H9 (cell line): ENCODE data around the gene ATF7. TPM values are rescaled to one million over a fixed set of nuclear protein-coding genes. Genes with fewer than 3 reads are reported as not detected.

ENCODE experiments used
- DNase-seq: peaks from one replicate; pipeline ENCODE4 v3.0.0-alpha.2; 2017
- H2AFZ ChIP-seq: one replicate; pipeline ENCODE4 v1.6.1; 2013; ENCODE audit warnings: mild to moderate bottlenecking, low read length, control low read depth, moderate library complexity
- H2AK5ac ChIP-seq: 2 replicates; pipeline ENCODE4 v1.6.1; 2013; ENCODE audit warnings: low read length, control low read depth, mixed read lengths; ENCODE audit not compliant: insufficient read length
- H2BK120ac ChIP-seq: one replicate; pipeline ENCODE4 v1.6.1; 2013; ENCODE audit warnings: low read depth, mild to moderate bottlenecking, low read length, control low read depth, inconsistent platforms; ENCODE audit not compliant: poor library complexity, severe bottlenecking
- H2BK12ac ChIP-seq: 2 replicates; pipeline ENCODE4 v1.6.1; 2013; ENCODE audit warnings: low read length, control low read depth, mixed read lengths, low read depth; ENCODE audit not compliant: insufficient read length
- H2BK15ac ChIP-seq: 2 replicates; pipeline ENCODE4 v1.6.1; 2013; ENCODE audit warnings: low read depth, low read length, control low read depth
- H2BK20ac ChIP-seq: one replicate; pipeline ENCODE4 v1.6.1; 2013; ENCODE audit warnings: low read depth, mild to moderate bottlenecking, low read length, control low read depth, inconsistent platforms; ENCODE audit not compliant: poor library complexity, severe bottlenecking
- H2BK5ac ChIP-seq: 2 replicates; pipeline ENCODE4 v1.6.1; 2013; ENCODE audit warnings: low read length, control low read depth, mixed read lengths; ENCODE audit not compliant: insufficient read length
- H3K14ac ChIP-seq: 2 replicates; pipeline ENCODE4 v1.6.1; 2013; ENCODE audit warnings: low read length, control low read depth; ENCODE audit not compliant: insufficient read depth
- H3K18ac ChIP-seq: 2 replicates; pipeline ENCODE4 v1.6.1; 2013; ENCODE audit warnings: low read depth, mild to moderate bottlenecking, mixed read lengths, low read length, control low read depth; ENCODE audit not compliant: insufficient read length
- H3K23ac ChIP-seq: 2 replicates; pipeline ENCODE4 v1.6.1; 2013; ENCODE audit warnings: low read length, control low read depth, mixed read lengths, low read depth; ENCODE audit not compliant: insufficient read length
- H3K23me2 ChIP-seq: 2 replicates; pipeline ENCODE4 v1.6.1; 2013; ENCODE audit warnings: low read depth, mild to moderate bottlenecking, mixed read lengths, low read length, control low read depth; ENCODE audit not compliant: insufficient read length, poor library complexity, severe bottlenecking
- H3K27ac ChIP-seq: 2 replicates; pipeline ENCODE4 v1.5.1; 2013; ENCODE audit warnings: low read length, control low read depth, mixed read lengths, low read depth; ENCODE audit not compliant: insufficient read length
- H3K27me3 ChIP-seq: 2 replicates; pipeline ENCODE4 v1.6.1; 2013; ENCODE audit warnings: low read length, control low read depth, inconsistent platforms; ENCODE audit not compliant: insufficient read depth
- H3K4ac ChIP-seq: 2 replicates; pipeline ENCODE4 v1.6.1; 2013; ENCODE audit warnings: low read depth, mild to moderate bottlenecking, control low read depth, inconsistent platforms, low read length, moderate library complexity
- H3K4me1 ChIP-seq: 2 replicates; pipeline ENCODE4 v1.6.1; 2013; ENCODE audit warnings: low read length, control low read depth, inconsistent platforms; ENCODE audit not compliant: insufficient read depth
- H3K4me2 ChIP-seq: 2 replicates; pipeline ENCODE4 v1.6.1; 2013; ENCODE audit warnings: low read length, control low read depth, mixed read lengths; ENCODE audit not compliant: insufficient read length, insufficient read depth
- H3K56ac ChIP-seq: 2 replicates; pipeline ENCODE4 v1.6.1; 2013; ENCODE audit warnings: low read depth, mild to moderate bottlenecking, mixed read lengths, low read length, control low read depth; ENCODE audit not compliant: insufficient read length
- H3K79me1 ChIP-seq: 2 replicates; pipeline ENCODE4 v1.6.1; 2013; ENCODE audit warnings: low read depth, mild to moderate bottlenecking, moderate library complexity, low read length, control low read depth, inconsistent platforms; ENCODE audit not compliant: insufficient read depth, poor library complexity, severe bottlenecking
- H3K79me2 ChIP-seq: 2 replicates; pipeline ENCODE4 v1.6.1; 2013; ENCODE audit warnings: low read length, control low read depth, inconsistent platforms; ENCODE audit not compliant: insufficient read depth
- H3K9ac ChIP-seq: 2 replicates; pipeline ENCODE4 v1.6.1; 2013; ENCODE audit warnings: low read length, control low read depth, mixed read lengths; ENCODE audit not compliant: insufficient read length; ENCODE audit errors: extremely low read depth
- H3K9me3 ChIP-seq: one replicate; pipeline ENCODE4 v1.6.1; 2013; ENCODE audit warnings: low read depth, low read length, inconsistent platforms; ENCODE audit not compliant: control insufficient read depth
- H3T11ph ChIP-seq: one replicate; pipeline ENCODE4 v1.6.1; 2013; ENCODE audit warnings: mild to moderate bottlenecking, low read length, control low read depth, inconsistent platforms
- H4K20me1 ChIP-seq: one replicate; pipeline ENCODE4 v1.6.1; 2013; ENCODE audit not compliant: control insufficient read depth, insufficient read length, insufficient read depth
- H4K5ac ChIP-seq: 2 replicates; pipeline ENCODE4 v1.6.1; 2013; ENCODE audit warnings: low read depth, mild to moderate bottlenecking, mixed read lengths, low read length, control low read depth; ENCODE audit not compliant: insufficient read length
- H4K8ac ChIP-seq: replicated peaks from 2 replicates; pipeline ENCODE4 v1.6.1; 2013; ENCODE audit warnings: low read length, control low read depth, mixed read lengths, low read depth; ENCODE audit not compliant: insufficient read length
- H4K91ac ChIP-seq: 2 replicates; pipeline ENCODE4 v1.6.1; 2013; ENCODE audit warnings: low read depth, mild to moderate bottlenecking, moderate library complexity, mixed read lengths, low read length, control low read depth; ENCODE audit not compliant: insufficient read length
- H3K27ac Mint-ChIP-seq, 3 experiments: 2 replicates in 2 of 3; 3 replicates in 1 of 3; pipeline ENCODE4 v1.8.0; 2020 to 2021; ENCODE audit warnings: mixed read lengths in 3 of 3, mild to moderate bottlenecking in 1 of 3, moderate library complexity in 1 of 3
- H3K27me3 Mint-ChIP-seq: 2 replicates; pipeline ENCODE4 v1.8.0; 2021; ENCODE audit warnings: low read depth, mild to moderate bottlenecking, moderate library complexity, mixed read lengths
- H3K36me3 Mint-ChIP-seq, 3 experiments: 2 replicates in 2 of 3; 3 replicates in 1 of 3; pipeline ENCODE4 v1.8.0; 2020 to 2021; ENCODE audit warnings: low read depth in 3 of 3, mixed read lengths in 3 of 3; ENCODE audit not compliant: insufficient read depth in 1 of 3
- H3K4me1 Mint-ChIP-seq, 2 experiments: 2 replicates each; pipeline ENCODE4 v1.8.0; 2020; ENCODE audit warnings: mixed read lengths in 2 of 2
- H3K4me3 Mint-ChIP-seq, 2 experiments: 2 replicates in 1 of 2; 3 replicates in 1 of 2; pipeline ENCODE4 v1.8.0; 2020 to 2021; ENCODE audit warnings: mild to moderate bottlenecking in 2 of 2, mixed read lengths in 2 of 2, moderate library complexity in 1 of 2
- H3K9me3 Mint-ChIP-seq, 2 experiments: 2 replicates in 1 of 2; 3 replicates in 1 of 2; pipeline ENCODE4 v1.8.0; 2020; ENCODE audit warnings: mild to moderate bottlenecking in 2 of 2, mixed read lengths in 2 of 2, moderate library complexity in 1 of 2
- CTCF ChIP-seq: fragments of 200-600 bp; sonication (generic); conservative IDR thresholded peaks from 3 replicates; pipeline ENCODE4 v1.8.0; 2021; ENCODE audit warnings: antibody characterized with exemption, mild to moderate bottlenecking
- WGBS: extraction: QIAGEN DNeasy Blood & Tissue Kit; methylation state at CpG from one replicate; pipeline ENCODE4 v1.1.7; 2013; ENCODE audit warnings: missing lambda C conversion rate, low lambda C conversion rate, mixed read lengths; ENCODE audit not compliant: insufficient read length; ENCODE audit errors: extremely low coverage; 5-methylcytosine and 5-hydroxymethylcytosine counted together
- total RNA-seq: library from RNA; stranded (reverse); gene quantifications from 2 replicates; pipeline ENCODE4 v1.2.1, GENCODE V29; 2021

ATF7 gene
- total RNA-seq, 1 experiment from 2014 or later = 17.7 TPM

GRCh38 chr12:53466640-53467039 is 159.5 kb downstream of the ATF7 start:
- Histone ChIP-seq H4K91ac (no peak overlapping the region), H4K20me1 (no peaks in the 10 kb centered on the region), H2BK20ac (no peak overlapping the region), H3K14ac (no peak overlapping the region), H3K23ac (no peak overlapping the region), H3K79me1 (peaks cover 14% of the 10 kb centered on the region), H3K56ac (no peak overlapping the region), H3T11ph (no peak overlapping the region), H3K18ac (no peak overlapping the region), H3K4me2 (no peak overlapping the region), H3K4me1 (no peaks in the 10 kb centered on the region), H3K79me2 (no peaks in the 10 kb centered on the region; the same call in none of the 2 replicates), H3K27ac (no peak overlapping the region), H4K5ac (no peak overlapping the region), H2AFZ (no peak overlapping the region), H3K9me3 (no peaks in the 10 kb centered on the region), H3K4ac (no peak overlapping the region), H4K8ac (no peak overlapping the region), H2BK5ac (no peak overlapping the region), H2BK15ac (no peak overlapping the region), H2BK12ac (no peak overlapping the region), H3K27me3 (no peaks in the 10 kb centered on the region), H2AK5ac (no peak overlapping the region), H2BK120ac (no peak overlapping the region), H3K9ac (no peak overlapping the region), H3K23me2 (no peaks in the 10 kb centered on the region)
- TF ChIP-seq CTCF = no peak
- no CpG with 5 or more reads among the region's 4 CpGs for WGBS
- Mint-ChIP-seq H3K4me1 (peaks cover 34 to 56% of the 10 kb centered on the region in 2 experiments), H3K36me3 (peaks cover 77 to 99% (median 96%) of the 10 kb centered on the region in 3 experiments; a peak in 6 of 7 replicates), H3K9me3 (no peaks in the 10 kb centered on the region; a peak in 1 of 5 replicates), H3K27me3 (no peaks in the 10 kb centered on the region), H3K27ac (peak overlapping the region; percentile 40 to 92 (median 89); a peak in 5 of 7 replicates), H3K4me3 (no peak overlapping the region)
- no peak for DNase-seq
